HG03432 (cell line): Measurements from ENCODE around the gene RGS1.

Experiments used
- ATAC-seq: cut with Tn5 transposase; IDR thresholded peaks from one replicate; pipeline ENCODE4 v1.9.1; 2021; ENCODE audit warnings: mild to moderate bottlenecking, moderate library complexity; ENCODE audit not compliant: unreplicated experiment

RGS1 gene

GRCh38 chr1:192610112-192610889, 34.7 kb downstream of the RGS1 start:
- no peak for ATAC-seq

GRCh38 chr1:192615055-192615454, 39.5 kb downstream of the RGS1 start:
- ATAC-seq = peak; percentile 81

- ATAC-seq = no peak
These were observed 44.6 kb downstream of the RGS1 start for GRCh38 chr1:192620071-192620635.

- ATAC-seq = peak; percentile 87
These were observed 51.0 kb downstream of the RGS1 start for GRCh38 chr1:192626366-192627179.

DNA sequence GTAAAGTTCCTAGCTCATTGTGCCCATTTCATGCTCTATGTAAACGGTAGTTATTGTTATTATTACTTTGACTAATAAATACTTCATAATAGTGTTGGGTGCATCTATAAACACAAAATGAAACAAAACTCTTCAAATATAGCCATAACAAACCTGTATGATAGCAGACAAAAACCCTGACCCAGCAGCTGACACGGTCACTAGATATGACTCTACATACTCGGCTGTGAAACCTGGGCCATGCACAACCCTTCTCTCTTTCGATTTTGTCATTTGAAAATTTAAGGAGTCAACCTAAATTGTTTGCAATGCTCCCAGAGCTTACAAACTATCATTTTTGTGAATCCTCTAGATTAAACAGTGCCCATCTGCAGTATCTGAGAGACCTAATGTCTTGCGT, 52.3 kb downstream of the RGS1 start:
- ATAC-seq = peak; percentile 55

GRCh38 chr1:192628396-192629057, 53.0 kb downstream of the RGS1 start:
- ATAC-seq = no peak

GRCh38 chr1:192629612-192630011, 54.0 kb downstream of the RGS1 start:
- ATAC-seq = no peak
